Measurements from ENCODE around the gene RPS6KB2. TPM values are rescaled to one million over a fixed set of nuclear protein-coding genes. Genes with fewer than 3 reads are reported as not detected.

RPS6KB2 gene
- total and polyA plus RNA-seq, 2 donors (not counting 3 experiments of a cell fraction or from before 2014, with no cell fraction given): 53.8 to 60.0 TPM

DNA sequence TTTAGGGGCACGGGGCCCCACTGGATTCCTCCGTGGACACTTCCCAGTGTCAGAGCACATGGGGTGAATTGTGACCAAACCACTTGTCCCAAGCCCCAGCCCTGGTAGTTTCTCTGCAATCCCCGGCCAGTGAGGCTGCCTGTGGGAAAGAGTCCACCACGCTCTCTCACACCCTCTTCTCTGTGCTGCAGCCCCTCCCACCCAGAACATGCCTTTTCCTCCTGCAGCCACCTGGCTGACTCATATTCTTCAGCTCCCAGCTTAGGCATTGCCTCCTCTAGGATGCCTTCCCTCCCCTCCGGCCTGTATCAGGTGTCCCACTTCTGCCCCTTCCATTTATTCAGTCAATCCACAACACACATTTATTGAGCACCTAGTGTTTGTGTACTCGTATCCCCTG is 5.4 kb upstream of the RPS6KB2 start:
- ChIA-PET CTCF (interaction anchor here (1.4 kb wide), 1 partner anchor 21 kb away, joined by 5 read pairs; the partner anchor contains the start of gene PPP1CA), POLR2A (no interaction called here)
- H3K36me3 ChIP-seq (ENCODE audit: control insufficient read depth in 2 of 2, extremely low read depth in 1 of 2, insufficient read depth in 2 of 2, low read length in 2 of 2): no peaks in the 10 kb centered on the region
- H3K9me3 ChIP-seq (replicated peaks; ENCODE audit: control insufficient read depth, insufficient read depth, low read length): no peaks in the 10 kb centered on the region
- no peaks in the 10 kb centered on the region for H3K27me3 ChIP-seq (ENCODE audit: control insufficient read depth in 2 of 2, insufficient read depth in 2 of 2, low read length in 2 of 2)
- no peak overlapping the region for H3K4me2 ChIP-seq (ENCODE audit: insufficient read depth, low read length)
- no peak overlapping the region for H3K27ac ChIP-seq (ENCODE audit: insufficient read depth, low read depth, low read length)
- peaks cover 4% of the 10 kb centered on the region for H3K4me1 ChIP-seq (ENCODE audit: control insufficient read depth, extremely low read depth, insufficient read depth, low read length)
- H2AFZ ChIP-seq (ENCODE audit: low read depth, low read length): no peak overlapping the region
- FAIRE-seq (no peak), DNase-seq (ENCODE audit: low read depth, low spot score) (no peak)
- intact Hi-C loops (cut with micrococcal nuclease): no loop called here
- no peak for TF ChIP-seq FOS (IDR thresholded peaks at IDR 0.05; ENCODE audit: borderline replicate concordance, insufficient read depth, low read length)
- TF ChIP-seq MYC (IDR thresholded peaks at IDR 0.05; ENCODE audit: low read depth, low read length): no peak
- no peak for TF ChIP-seq POLR2AphosphoS5 (IDR thresholded peaks at IDR 0.05; ENCODE audit: insufficient read depth, low read depth, low read length)
- TF ChIP-seq, protein P1, sequence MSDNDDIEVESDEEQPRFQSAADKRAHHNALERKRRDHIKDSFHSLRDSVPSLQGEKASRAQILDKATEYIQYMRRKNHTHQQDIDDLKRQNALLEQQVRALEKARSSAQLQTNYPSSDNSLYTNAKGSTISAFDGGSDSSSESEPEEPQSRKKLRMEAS (IDR thresholded peaks at IDR 0.05; ENCODE audit: insufficient read depth, insufficient read length): no peak
- TF ChIP-seq, protein P2, sequence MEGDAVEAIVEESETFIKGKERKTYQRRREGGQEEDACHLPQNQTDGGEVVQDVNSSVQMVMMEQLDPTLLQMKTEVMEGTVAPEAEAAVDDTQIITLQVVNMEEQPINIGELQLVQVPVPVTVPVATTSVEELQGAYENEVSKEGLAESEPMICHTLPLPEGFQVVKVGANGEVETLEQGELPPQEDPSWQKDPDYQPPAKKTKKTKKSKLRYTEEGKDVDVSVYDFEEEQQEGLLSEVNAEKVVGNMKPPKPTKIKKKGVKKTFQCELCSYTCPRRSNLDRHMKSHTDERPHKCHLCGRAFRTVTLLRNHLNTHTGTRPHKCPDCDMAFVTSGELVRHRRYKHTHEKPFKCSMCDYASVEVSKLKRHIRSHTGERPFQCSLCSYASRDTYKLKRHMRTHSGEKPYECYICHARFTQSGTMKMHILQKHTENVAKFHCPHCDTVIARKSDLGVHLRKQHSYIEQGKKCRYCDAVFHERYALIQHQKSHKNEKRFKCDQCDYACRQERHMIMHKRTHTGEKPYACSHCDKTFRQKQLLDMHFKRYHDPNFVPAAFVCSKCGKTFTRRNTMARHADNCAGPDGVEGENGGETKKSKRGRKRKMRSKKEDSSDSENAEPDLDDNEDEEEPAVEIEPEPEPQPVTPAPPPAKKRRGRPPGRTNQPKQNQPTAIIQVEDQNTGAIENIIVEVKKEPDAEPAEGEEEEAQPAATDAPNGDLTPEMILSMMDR (IDR thresholded peaks at IDR 0.05; ENCODE audit: extremely low read depth in 1 of 2, insufficient read depth in 1 of 2, low read depth in 1 of 2, low read length in 2 of 2): no peak
- TF ChIP-seq GATA2 (IDR thresholded peaks at IDR 0.05; ENCODE audit: insufficient read depth, insufficient read length, low read depth, low read length): no peak
- no peak for TF ChIP-seq JUN (IDR thresholded peaks at IDR 0.05; ENCODE audit: borderline replicate concordance, insufficient read depth, insufficient read length, low read depth)
- TF ChIP-seq EZH2 (IDR thresholded peaks at IDR 0.05; ENCODE audit: borderline replicate concordance, low read depth, low read length, severe bottlenecking): no peak
- TF ChIP-seq POLR2A (IDR thresholded peaks at IDR 0.05; ENCODE audit: low read depth, low read length): no peak
- no peak overlapping the region for H3K9ac ChIP-seq (replicated peaks; ENCODE audit: extremely low read depth, insufficient read depth, low read length)
- H3K4me3 ChIP-seq (replicated peaks in 1 of 3; ENCODE audit: insufficient read depth in 1 of 3, low read depth in 1 of 3, low read length in 3 of 3): no peak overlapping the region
- H3K79me2 ChIP-seq (ENCODE audit: control insufficient read depth, insufficient read depth, low read length): no peaks in the 10 kb centered on the region
- dilution Hi-C loops (cut with MboI; ENCODE audit: extremely low pct_ligation_motif_present, low sequenced_read_pairs): no loop called here
- no peaks in the 10 kb centered on the region for H3K9me1 ChIP-seq (replicated peaks; ENCODE audit: control insufficient read depth, extremely low read depth, insufficient read depth, low read length)
- BruUV-seq (replicated peaks): no TSS peak
- H4K20me1 ChIP-seq (replicated peaks; ENCODE audit: control insufficient read depth, extremely low read depth, insufficient read depth, low read length): no peaks in the 10 kb centered on the region

Data from endothelial cell of umbilical vein (primary cell).